GM19438 (cell line): ENCODE data around the gene KRTAP1-5.
"Not testable (repeated sequence)": the region's sequence is repeated elsewhere in the genome, so short reads cannot be mapped to it uniquely, and the experiment has no call there.

ENCODE experiments used
- ATAC-seq: cut with Tn5 transposase; IDR thresholded peaks from one replicate; pipeline ENCODE4 v1.9.1; 2021; ENCODE audit warnings: low read depth; ENCODE audit not compliant: unreplicated experiment

KRTAP1-5 gene

DNA sequence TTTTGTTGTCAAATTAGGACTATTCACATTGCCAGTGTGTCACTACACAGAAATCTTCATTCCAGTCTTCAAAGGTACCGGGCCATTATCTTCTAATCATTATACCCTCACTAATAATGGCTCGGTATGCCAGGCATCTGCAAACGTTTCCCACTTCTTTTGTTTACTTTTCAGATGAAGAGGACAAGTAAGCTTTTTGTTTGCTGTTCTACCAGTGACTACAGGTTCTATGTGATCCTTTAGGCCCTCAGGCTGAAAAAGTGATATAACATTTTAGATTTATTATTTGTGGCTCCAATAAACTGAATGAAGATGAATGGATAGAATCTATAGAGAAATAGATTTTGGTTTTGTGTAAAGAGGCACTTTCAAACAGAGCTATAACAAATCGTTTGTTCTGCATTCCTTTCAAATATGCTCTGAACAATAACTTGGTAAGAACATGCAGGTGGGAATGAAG lies 17.7 kb downstream of the KRTAP1-5 start:
- ATAC-seq = no peak

DNA sequence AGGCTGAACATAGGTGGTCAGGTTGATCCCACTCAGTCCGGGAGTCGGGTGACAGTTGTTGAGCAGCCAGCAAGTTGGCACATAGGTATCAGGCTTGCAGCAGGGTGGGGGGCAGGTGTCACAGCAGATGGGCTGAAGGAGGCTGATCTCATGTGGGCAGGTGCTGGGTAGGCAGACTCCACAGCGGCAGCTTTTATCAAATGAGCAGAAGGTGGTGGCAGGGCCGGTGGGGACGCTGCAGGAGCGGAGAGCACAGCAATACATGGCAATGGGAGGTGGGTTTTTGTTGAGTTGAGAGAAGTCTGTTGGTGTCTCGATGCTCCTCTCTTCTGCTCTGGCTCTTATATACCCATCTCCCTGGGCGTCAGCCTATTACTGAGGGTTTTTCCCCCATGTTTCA lies 18.2 kb downstream of the KRTAP1-5 start, which contains the start of gene KRTAP3-1:
Gene KRTAP3-1 (minus strand): TSS at position 318 of the 400 bp plus-strand sequence. CDS start 54 bp downstream, at position 264.
- ATAC-seq = no peak

DNA sequence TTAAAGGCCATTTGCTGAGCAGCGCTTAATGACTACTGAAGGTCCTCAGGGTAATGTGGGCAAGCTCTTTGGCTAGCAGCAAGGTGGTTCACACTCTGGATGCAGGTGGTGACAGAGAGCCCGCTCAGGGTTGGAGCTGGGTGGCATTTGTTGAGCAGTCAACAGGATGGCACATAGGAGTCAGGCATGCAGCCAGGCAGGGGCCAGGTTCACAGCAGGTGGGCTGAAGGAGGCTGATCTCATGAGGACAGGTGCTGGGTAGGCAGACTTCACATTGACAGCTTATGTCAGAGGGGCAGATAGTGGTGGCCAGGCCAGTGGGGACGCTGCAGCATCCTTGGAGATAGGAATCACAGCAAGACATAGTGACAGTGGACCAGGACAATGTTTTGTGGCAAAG lies 22.6 kb downstream of the KRTAP1-5 start:
- ATAC-seq = no peak

DNA sequence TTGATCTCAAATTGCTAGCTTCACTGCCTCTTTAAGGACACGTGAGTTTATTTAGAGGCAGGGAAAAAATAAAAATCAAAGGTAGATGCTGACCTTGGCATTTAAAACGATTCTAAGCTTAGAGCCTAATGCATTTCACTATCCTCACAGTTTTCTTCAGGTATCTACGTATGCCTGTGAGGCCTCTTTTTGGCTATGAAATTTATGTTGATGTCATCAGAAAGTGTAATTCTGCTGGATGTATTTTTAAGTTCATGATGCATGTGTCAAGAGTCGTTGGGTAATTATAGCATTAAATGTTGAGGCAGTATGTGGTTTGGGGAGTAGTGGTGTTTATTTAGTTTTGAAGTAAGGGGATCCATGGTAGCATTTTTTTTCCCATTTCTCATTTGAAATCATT lies 23.1 kb downstream of the KRTAP1-5 start:
- no peak for ATAC-seq

DNA sequence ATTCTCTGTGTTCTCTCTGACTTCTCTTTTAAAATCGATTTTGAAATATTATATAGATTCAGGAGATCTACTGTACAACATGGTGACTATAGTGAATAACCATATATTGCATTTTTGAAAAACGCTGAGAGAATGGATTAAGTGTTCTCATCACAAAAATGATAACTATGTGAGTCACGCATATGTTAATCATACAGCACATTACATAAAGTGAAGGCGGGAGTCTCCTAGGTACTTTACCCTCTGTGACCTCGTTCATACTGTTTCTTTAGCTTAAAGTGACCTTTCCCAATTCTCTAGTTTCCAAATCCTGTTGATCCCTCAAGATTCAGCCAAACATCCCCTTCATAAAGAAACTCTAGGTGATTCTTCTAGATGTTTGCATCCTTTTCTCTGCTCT lies 24.2 kb downstream of the KRTAP1-5 start:
- ATAC-seq = no peak

DNA sequence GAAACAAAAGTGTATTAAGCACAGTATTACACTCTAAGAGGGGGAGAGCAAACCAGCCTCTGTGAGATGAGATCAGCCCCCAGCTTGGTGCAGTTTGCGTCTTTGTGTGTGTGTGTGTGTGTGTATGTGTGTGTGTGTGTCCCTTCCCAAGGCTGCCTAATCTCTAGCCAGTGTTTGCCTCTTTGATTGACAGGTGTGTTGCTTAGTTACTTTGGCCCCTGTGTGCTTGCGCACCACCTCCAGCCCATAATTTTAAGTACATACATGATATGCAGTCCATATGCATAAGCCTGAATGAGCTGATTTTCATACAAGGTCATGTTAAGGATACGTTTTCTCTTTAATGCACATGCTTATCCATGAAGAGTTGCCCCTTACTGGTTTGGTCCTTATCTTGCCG lies 25.2 kb downstream of the KRTAP1-5 start:
- no peak for ATAC-seq

DNA sequence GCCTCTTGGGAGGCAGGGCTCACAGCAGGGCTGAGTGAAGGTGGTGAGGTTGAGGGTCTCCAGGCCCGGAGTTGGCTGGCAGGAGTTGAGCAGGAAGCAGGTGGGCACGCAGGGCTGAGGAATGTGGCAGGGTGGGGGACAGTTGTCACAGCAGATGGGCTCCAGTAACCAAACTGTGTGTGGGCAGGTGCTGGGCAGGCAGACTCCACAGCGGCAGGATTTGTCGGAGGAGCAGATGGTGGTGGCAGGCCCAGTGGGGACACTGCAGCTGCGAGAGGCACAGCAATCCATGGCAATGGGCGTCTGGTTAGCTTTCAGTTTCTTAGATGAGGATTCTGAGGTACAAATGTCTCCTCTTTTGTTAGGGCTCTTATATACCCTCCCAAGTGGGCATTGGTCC lies 27.4 kb downstream of the KRTAP1-5 start, which contains the start of gene KRTAP3-2:
Gene KRTAP3-2 (minus strand): TSS at position 344 of the 400 bp plus-strand sequence. CDS start 53 bp downstream, at position 291.
- not testable (repeated sequence) for ATAC-seq

DNA sequence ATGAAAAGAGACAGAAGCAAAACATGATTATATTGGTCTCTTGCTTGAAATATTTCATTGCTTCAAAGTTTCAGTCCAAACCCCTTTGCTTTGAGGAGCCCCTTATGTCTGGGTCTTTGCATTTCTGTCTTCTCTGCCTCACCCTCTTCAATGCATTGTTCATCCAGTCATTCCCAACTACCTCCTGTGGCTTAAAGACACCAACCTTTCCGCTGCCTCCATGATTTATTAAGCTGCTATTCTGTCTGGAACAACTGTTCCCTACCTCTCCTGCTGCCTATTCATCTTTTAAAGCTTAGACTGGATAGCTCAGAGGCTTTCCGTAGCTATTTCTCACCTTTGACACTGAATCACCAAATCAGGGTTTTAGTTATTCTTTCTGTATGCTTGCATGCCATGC lies 29.6 kb downstream of the KRTAP1-5 start:
- no peak for ATAC-seq

DNA sequence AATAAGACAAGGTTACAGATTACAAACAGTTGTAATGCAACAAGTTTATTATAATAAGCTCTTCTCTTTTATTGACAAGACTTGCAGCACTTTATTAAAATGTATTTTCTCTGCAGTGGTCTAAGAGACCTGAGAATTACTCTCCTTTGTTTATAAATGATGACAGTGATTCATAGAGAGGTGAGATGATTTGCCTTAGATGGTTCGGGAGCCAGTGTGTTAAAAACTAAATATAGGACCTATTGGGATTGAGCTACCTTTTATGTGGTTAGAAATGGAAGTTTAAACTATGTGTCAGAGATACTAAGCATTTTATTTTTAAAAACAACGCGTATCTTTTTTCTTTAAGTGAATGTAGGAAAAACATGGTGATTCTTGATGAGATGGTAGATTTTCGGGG lies 30.2 kb downstream of the KRTAP1-5 start:
- no peak for ATAC-seq

DNA sequence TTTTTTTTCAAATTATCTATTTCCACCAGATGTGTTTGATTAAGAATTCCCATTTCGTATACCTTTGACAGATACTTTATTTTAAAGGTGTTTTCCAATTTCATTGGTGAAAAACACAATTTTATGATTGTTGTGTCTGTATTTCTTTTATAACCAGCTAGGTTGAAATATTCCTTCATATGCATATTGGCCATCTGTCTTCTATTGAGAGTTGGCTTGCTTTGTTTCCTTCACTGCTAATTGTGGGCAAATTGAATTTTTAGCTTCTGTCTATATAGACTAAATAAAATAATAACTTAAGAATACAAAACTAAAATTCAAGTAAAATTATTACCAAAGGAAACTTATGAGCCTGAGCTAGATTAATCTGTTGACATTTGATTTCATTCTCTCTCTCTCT lies 31.9 kb downstream of the KRTAP1-5 start:
- ATAC-seq = no peak

DNA sequence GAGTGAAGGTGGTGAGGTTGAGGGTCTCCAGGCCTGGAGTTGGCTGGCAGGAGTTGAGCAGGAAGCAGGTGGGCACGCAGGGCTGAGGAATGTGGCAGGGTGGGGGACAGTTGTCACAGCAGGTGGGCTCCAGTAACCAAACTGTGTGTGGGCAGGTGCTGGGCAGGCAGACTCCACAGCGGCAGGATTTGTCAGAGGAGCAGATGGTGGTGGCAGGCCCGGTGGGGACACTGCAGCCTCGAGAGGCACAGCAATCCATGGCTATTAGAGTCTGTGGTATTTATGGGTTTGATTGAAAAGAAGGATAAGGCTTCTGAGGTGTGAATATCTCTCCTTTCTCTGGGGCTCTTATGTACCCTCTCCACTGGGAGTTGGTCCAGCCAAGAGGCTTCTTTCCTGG lies 33.2 kb downstream of the KRTAP1-5 start, which contains the start of gene KRTAP3-3:
Gene KRTAP3-3 (minus strand): TSS at position 326 of the 400 bp plus-strand sequence. CDS start 67 bp downstream, at position 259.
- ATAC-seq = no peak

DNA sequence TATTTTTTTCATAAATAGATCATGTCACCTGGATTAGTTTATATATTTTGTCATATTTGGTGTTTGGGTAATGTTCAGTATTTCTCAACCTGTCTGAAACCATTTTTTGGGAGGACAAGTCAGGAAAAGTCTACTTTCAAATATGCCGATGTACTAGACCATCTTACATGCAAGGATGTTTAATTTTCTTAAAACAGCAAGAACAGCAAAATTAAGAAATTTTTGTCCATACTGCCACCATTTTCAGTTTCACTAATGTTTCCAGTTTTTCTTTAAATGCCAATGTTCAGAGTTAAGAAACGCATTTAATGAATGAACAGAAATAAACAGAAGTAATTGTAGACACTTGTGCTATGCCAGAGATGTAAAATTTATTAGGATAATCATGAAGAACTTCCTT lies 33.9 kb downstream of the KRTAP1-5 start:
- ATAC-seq = no peak

DNA sequence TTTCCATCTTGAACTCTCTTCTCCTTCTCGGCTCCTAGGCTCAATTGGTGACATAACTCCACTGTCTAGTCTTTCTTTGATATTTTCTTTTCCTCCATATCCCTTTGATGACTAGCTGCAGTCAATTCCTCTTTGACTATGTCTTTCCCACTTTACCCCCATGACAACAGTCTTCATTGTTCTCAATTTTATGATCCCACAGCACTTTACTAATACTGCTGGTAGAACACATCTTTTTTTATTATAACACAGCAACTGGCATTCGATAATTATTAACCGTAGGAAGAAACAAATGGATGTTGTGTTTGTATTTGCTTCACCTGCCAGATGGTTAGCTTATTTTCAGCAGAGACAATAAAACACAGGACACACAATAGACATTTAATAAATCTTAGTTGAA lies 34.3 kb downstream of the KRTAP1-5 start:
- ATAC-seq = no peak

DNA sequence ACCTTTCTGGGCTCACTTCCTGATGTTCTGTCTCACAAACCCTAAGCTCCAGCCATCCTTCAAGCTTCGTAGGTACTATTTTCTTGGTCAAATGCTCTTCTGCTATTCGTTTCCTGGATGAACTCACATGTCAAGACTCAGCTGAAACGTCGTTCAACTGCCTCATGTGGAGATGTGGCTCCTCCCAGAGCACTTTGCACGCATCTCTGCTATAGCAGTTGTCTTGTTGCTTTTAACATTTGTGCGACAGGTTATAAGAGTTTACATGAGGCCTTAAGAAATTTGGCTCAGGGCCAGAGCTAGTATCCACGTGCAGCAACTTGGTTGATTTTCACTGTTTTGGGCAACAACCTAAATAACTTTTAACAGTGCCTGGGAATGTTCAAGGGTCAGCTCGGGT lies 40.1 kb downstream of the KRTAP1-5 start:
- no peak for ATAC-seq

DNA sequence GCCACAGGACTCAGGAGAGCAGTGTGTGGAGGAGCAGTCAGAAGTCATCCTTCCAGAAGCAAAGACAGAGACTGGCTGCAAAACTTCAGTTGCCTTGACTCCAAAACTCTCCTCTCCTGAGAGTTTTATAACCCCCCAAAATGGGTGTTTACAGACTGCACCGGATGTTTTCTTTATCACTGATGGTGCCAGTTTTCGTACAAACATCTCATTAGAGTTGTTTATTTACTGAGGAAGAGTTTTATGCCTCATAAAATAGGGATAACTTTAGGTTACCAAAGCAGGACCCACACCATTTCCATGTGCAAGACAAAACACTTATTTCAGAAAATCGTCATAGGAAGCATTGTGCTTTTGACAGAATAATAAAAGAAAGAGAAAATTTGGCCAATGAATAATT lies 42.8 kb downstream of the KRTAP1-5 start, which contains the start of gene KRT40:
Gene KRT40 (minus strand): TSS at position 101 of the 400 bp plus-strand sequence. CDS start 53 bp downstream, at position 48.
- ATAC-seq = no peak

DNA sequence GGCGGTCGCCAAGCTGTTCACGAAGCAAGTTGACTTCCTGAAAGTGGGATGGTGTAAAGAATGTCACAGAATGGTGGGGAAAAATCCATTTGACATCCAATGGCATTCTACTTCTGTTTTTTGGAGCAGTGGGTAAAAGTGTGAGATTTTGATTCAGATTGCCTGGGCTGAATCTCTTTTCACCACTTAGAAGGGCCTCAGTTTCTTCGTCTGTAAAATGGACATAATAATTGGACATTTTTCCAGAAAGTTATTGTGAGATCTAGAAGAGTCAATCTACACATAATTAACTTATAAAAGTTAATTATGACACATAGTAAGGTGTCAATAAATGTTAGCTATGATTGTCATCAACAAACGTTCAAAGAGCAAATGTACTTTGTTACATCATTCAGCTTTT lies 45.9 kb downstream of the KRTAP1-5 start:
- no peak for ATAC-seq

DNA sequence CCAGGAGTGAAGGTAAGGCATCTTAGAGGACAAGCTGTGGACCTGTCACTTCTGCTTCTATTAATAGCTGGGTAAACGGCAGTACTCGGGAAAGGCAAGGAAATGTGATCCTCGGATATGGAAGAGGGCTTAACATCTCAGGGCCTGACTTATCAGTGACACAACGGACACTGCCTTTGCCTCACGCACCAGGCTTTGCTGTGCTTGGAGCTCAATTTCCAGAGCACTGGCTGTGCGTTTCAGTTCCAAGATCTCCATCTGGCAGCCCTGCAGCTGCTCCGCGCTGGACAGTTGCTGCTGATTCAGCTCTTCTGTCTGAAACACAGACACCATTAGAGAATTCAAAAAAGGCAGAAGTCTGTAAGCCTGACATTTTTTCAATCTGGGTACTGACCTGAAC lies 46.4 kb downstream of the KRTAP1-5 start:
- no peak for ATAC-seq

DNA sequence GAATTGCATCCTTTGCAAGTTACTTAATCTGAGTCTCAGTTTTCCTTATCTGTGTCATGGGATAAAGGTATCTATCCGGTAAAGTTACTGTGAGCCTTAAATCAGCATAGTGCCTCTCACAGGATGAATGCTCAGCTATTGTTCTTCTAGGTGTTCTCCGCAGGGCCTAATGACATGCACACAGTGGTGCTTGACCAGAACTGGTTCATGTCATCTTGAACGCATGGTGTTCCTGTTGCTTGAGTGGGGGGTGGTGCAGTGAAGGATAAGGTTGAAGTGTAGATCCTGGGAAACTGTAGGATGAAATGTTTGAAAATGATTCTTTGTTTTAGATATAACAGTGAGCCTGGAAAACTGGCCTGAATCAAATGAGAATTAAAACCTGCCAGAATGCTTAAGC lies 46.9 kb downstream of the KRTAP1-5 start:
- no peak for ATAC-seq

DNA sequence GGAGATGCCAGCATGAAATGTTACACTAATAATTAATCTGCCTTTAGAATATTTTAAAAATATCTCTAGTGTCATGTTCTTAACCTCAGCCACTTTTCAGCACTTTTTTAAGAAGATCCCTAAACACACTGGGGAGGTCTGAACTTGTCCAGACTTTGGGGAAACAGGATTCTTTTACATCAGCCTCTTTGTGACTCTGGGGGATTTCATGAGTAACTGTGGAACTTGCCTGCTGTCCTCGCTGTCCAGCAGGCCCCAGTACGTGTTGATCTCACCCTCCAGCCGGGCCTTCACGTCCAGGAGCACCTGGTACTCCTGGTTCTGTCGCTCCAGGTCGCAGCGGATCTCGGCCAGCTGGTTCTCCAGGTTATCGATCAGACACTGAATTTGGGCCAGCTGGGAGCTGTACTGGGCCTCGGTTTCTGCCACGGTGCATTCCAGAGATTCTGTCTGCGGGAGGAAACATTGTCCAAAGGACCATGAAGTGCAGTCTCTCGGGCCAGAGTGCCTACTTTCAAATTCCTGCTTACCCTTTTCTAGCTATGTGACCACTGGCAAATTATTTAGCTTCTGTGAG lies 48.3 kb downstream of the KRTAP1-5 start:
- no peak for ATAC-seq
